GM21723 (cell line): ENCODE data around the gene LRRC42.

Experiments used
- ATAC-seq: cut with Tn5 transposase; IDR thresholded peaks from one replicate; pipeline ENCODE4 v1.9.1; 2021; ENCODE audit warnings: mild to moderate bottlenecking, moderate library complexity; ENCODE audit not compliant: unreplicated experiment

LRRC42 gene

GRCh38 chr1:53946252-53947171 lies at the start of gene LRRC42:
LRRC42 (plus strand) TSS chr1:53946350; CDS start chr1:53952000, 5,650 bp downstream.
- ATAC-seq = peak; percentile 73

GRCh38 chr1:53896635-53897229 lies 49.4 kb upstream of the LRRC42 start:
- ATAC-seq = no peak

- no peak for ATAC-seq
These were observed 46.9 kb upstream of the LRRC42 start for GRCh38 chr1:53899206-53899628.

- ATAC-seq = no peak
These were observed 46.4 kb upstream of the LRRC42 start for GRCh38 chr1:53899708-53900107.

- ATAC-seq = no peak
These were observed 43.7 kb upstream of the LRRC42 start for GRCh38 chr1:53902235-53903138.

GRCh38 chr1:53905509-53905908 lies 40.6 kb upstream of the LRRC42 start:
- ATAC-seq = no peak

- ATAC-seq = no peak
These were observed 40.0 kb upstream of the LRRC42 start for GRCh38 chr1:53906121-53906520.

- ATAC-seq = no peak
These were observed 36.2 kb upstream of the LRRC42 start for GRCh38 chr1:53909946-53910345.

GRCh38 chr1:53911442-53911841 lies 34.7 kb upstream of the LRRC42 start:
- no peak for ATAC-seq

GRCh38 chr1:53913352-53914033 lies 32.7 kb upstream of the LRRC42 start:
- ATAC-seq = no peak

- no peak for ATAC-seq
These were observed 27.8 kb upstream of the LRRC42 start for GRCh38 chr1:53918343-53918742.

GRCh38 chr1:53919675-53920066 lies 26.5 kb upstream of the LRRC42 start:
- no peak for ATAC-seq

GRCh38 chr1:53927376-53927881 lies 18.7 kb upstream of the LRRC42 start:
- ATAC-seq = no peak

- no peak for ATAC-seq
These were observed 16.7 kb upstream of the LRRC42 start for GRCh38 chr1:53929246-53929960.

GRCh38 chr1:53930932-53931331 lies 15.2 kb upstream of the LRRC42 start:
- no peak for ATAC-seq

- ATAC-seq = no peak
These were observed 14.6 kb upstream of the LRRC42 start for GRCh38 chr1:53931523-53931922.

- no peak for ATAC-seq
These were observed 11.9 kb upstream of the LRRC42 start for GRCh38 chr1:53934170-53934765.

- ATAC-seq = no peak
These were observed 9.7 kb upstream of the LRRC42 start for GRCh38 chr1:53936430-53936829.

- ATAC-seq = no peak
These were observed 7.9 kb upstream of the LRRC42 start for GRCh38 chr1:53938136-53938830.
